H1 (cell line): Measurements from ENCODE around the gene GSC. TPM values are rescaled to one million over a fixed set of nuclear protein-coding genes. Genes with fewer than 3 reads are reported as not detected.

Source experiments
- BCL11A ChIP-seq, 2 experiments: IDR thresholded peaks; one replicate each; pipeline ENCODE4 v1.6.1; 2011; ENCODE audit warnings: low read depth in 2 of 2, low read length in 2 of 2, mild to moderate bottlenecking in 2 of 2
- E2F6 ChIP-seq: IDR thresholded peaks from 2 replicates; pipeline ENCODE4 v1.6.1; 2012; ENCODE audit warnings: inconsistent platforms
- EZH2 ChIP-seq: fragments of 200-600 bp; sonication (generic); IDR thresholded peaks from 2 replicates; pipeline ENCODE4 v1.7.1; 2012; ENCODE audit warnings: low read depth, mild to moderate bottlenecking, moderate library complexity, low read length, inconsistent platforms; ENCODE audit not compliant: severe bottlenecking
- KDM1A ChIP-seq: fragments of 200-600, 300-600 bp; sonication (generic); IDR thresholded peaks from 2 replicates; pipeline ENCODE4 v1.7.1; 2016; ENCODE audit warnings: mild to moderate bottlenecking, low read length, borderline replicate concordance
- MAFK ChIP-seq: IDR thresholded peaks from 2 replicates; pipeline ENCODE4 v1.6.1; 2012; ENCODE audit warnings: low read depth, mild to moderate bottlenecking, improper control_type of control experiment, low read length
- MAX ChIP-seq: IDR thresholded peaks from 2 replicates; pipeline ENCODE4 v1.6.1; 2012; ENCODE audit warnings: inconsistent platforms
- NANOG ChIP-seq: IDR thresholded peaks from 2 replicates; pipeline ENCODE4 v1.6.1; 2011; ENCODE audit warnings: low read length, low read depth, mild to moderate bottlenecking, inconsistent platforms; ENCODE audit not compliant: insufficient read depth, poor library complexity, severe bottlenecking
- RFX5 ChIP-seq: IDR thresholded peaks from 2 replicates; pipeline ENCODE4 v1.6.1; 2011; ENCODE audit warnings: low read depth, low read length, improper control_type of control experiment, borderline replicate concordance
- SAP30 ChIP-seq: fragments of 300-600 bp; sonication (generic); IDR thresholded peaks from 2 replicates; pipeline ENCODE4 v1.7.1; 2012; ENCODE audit warnings: low read length, moderate library complexity, mild to moderate bottlenecking, inconsistent platforms; ENCODE audit not compliant: insufficient read depth, insufficient replicate concordance
- SIN3A ChIP-seq, 2 experiments: IDR thresholded peaks in 1 of 2; conservative IDR thresholded peaks in 1 of 2; 2 replicates each; pipeline ENCODE4 v1.6.1; 2011 to 2012; ENCODE audit warnings: low read length in 2 of 2, improper control_type of control experiment in 1 of 2, low read depth in 1 of 2, mild to moderate bottlenecking in 1 of 2
- SP1 ChIP-seq: IDR thresholded peaks from 2 replicates; pipeline ENCODE4 v1.6.1; 2011; ENCODE audit warnings: low read depth, low read length
- TAF1 ChIP-seq: IDR thresholded peaks from 2 replicates; pipeline ENCODE4 v1.6.1; 2011; ENCODE audit warnings: mild to moderate bottlenecking, low read depth, low read length
- TAF7 ChIP-seq: optimal IDR thresholded peaks from 2 replicates; pipeline ENCODE3; 2011; ENCODE audit warnings: low read depth, mild to moderate bottlenecking, inconsistent platforms, low read length, moderate library complexity, borderline replicate concordance
- TBP ChIP-seq: IDR thresholded peaks from 2 replicates; pipeline ENCODE4 v1.6.1; 2011; ENCODE audit warnings: low read depth, low read length, improper control_type of control experiment
- polyA plus RNA-seq, 7 experiments: library from polyadenylated mRNA; depleted of rRNA in 3 of 7; stranded (reverse) in 5 of 7; unstranded in 2 of 7; fragments of >200 nt in 5 of 7; fragments of 200-250 nt in 2 of 7; gene quantifications; 1 replicate in 5 of 7; 2 replicates in 1 of 7; 4 replicates in 1 of 7; pipeline versions ENCODE4 v1.2.1 to v1.2.3, GENCODE V29; 2011 to 2013; ENCODE audit warnings: missing spikeins in 2 of 7, mixed read lengths in 2 of 7
- total RNA-seq: library from RNA; stranded (reverse); fragmentation: NEBNext Ultra II Directional; extraction: Animal tissue kit (Norgen Biotek cat#: 25700); gene quantifications from 2 replicates; pipeline ENCODE4 v1.2.1, GENCODE V29; 2021

The GSC gene
- total and polyA plus RNA-seq, 2 of the 8 experiments (the other 6 are each of a cell fraction or from before 2014, with no cell fraction given): 0.17 to 0.54 TPM

- no peak for TF ChIP-seq SAP30
- TF ChIP-seq BCL11A (IDR thresholded peaks at IDR 0.05; ENCODE audit: low read depth in 2 of 2, low read length in 2 of 2): no peak
- no peak for TF ChIP-seq KDM1A
- peak; percentile 5 for TF ChIP-seq EZH2
- TF ChIP-seq TAF1: no peak
- no peak for TF ChIP-seq NANOG
- peak; percentile 34; the same call in 1 of the 2 replicates for TF ChIP-seq TBP
- peak; percentile 42; the same call in 1 of the 2 replicates for TF ChIP-seq MAX
- TF ChIP-seq TAF7: no peak
- TF ChIP-seq SIN3A (conservative IDR thresholded peaks at IDR 0.05 in 1 of 2, IDR thresholded peaks at IDR 0.05 in 1 of 2; ENCODE audit: low read depth in 1 of 2, low read length in 2 of 2): 0 out of 4 replicates have a peak, but pooled peaks of 1 of the 2 experiments have one; percentile 17
- TF ChIP-seq E2F6: peak; percentile 59
- TF ChIP-seq RFX5: no peak
- TF ChIP-seq MAFK: no peak
- no peak for TF ChIP-seq SP1
- TF ChIP-seq, all 59 proteins: peak for 9
These were observed at the start of gene GSC (continued) for GRCh38 chr14:94769391-94770250.
